Adrenal gland (tissue), 5 donors: ENCODE measurements around the gene NR1I3.
"Not testable (repeated sequence)": the region's sequence is repeated elsewhere in the genome, so short reads cannot be mapped to it uniquely, and the experiment has no call there.

Experiments
- POLR2A ChIP-seq, 2 donors: fragments of 450-650 bp; IDR thresholded peaks; one replicate each; pipeline ENCODE4 v1.6.1; 2017; ENCODE audit warnings: antibody characterized with exemption in 2 of 2, mild to moderate bottlenecking in 2 of 2, moderate library complexity in 1 of 2
- TF ChIP-seq, protein P1 (sequence below), 6 experiments: fragments of 450-650 bp in 4 of 6; fragments of 200-600 bp in 2 of 6; sonication (generic) in 1 of 6; IDR thresholded peaks; 1 replicate in 5 of 6; 2 replicates in 1 of 6; pipeline versions ENCODE4 v1.5.1 to v1.8.0; 2016 to 2021; ENCODE audit warnings: antibody characterized with exemption in 6 of 6, mild to moderate bottlenecking in 2 of 6, moderate library complexity in 1 of 6
- donor health status: DM: no; HTN: no; CAD: no.

DNA sequence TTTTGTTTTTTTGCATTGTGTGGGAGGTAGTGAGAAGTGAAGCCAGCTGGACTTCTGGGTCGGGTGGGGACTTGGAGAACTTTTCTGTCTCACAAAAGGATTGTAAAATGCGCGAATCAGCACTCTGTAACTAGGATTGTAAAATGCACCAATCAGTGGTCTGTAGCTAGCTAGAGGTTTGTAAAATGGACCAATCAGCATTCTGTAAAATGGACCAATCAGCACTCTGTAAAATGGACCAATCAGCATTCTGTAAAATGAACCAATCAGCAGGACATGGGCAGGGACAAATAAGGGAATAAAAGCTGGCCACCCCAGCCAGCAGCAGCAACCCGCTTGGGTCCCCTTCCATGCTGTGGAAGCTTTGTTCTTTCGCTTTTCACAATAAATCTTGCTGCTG, 12.1 kb upstream of the NR1I3 start:
- TF ChIP-seq, protein P1, sequence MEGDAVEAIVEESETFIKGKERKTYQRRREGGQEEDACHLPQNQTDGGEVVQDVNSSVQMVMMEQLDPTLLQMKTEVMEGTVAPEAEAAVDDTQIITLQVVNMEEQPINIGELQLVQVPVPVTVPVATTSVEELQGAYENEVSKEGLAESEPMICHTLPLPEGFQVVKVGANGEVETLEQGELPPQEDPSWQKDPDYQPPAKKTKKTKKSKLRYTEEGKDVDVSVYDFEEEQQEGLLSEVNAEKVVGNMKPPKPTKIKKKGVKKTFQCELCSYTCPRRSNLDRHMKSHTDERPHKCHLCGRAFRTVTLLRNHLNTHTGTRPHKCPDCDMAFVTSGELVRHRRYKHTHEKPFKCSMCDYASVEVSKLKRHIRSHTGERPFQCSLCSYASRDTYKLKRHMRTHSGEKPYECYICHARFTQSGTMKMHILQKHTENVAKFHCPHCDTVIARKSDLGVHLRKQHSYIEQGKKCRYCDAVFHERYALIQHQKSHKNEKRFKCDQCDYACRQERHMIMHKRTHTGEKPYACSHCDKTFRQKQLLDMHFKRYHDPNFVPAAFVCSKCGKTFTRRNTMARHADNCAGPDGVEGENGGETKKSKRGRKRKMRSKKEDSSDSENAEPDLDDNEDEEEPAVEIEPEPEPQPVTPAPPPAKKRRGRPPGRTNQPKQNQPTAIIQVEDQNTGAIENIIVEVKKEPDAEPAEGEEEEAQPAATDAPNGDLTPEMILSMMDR (IDR thresholded peaks at IDR 0.05), result not testable (repeated sequence)
- TF ChIP-seq POLR2A (IDR thresholded peaks at IDR 0.05), result not testable (repeated sequence)
